ENCODE data around the gene RASSF4.

The RASSF4 gene

DNA sequence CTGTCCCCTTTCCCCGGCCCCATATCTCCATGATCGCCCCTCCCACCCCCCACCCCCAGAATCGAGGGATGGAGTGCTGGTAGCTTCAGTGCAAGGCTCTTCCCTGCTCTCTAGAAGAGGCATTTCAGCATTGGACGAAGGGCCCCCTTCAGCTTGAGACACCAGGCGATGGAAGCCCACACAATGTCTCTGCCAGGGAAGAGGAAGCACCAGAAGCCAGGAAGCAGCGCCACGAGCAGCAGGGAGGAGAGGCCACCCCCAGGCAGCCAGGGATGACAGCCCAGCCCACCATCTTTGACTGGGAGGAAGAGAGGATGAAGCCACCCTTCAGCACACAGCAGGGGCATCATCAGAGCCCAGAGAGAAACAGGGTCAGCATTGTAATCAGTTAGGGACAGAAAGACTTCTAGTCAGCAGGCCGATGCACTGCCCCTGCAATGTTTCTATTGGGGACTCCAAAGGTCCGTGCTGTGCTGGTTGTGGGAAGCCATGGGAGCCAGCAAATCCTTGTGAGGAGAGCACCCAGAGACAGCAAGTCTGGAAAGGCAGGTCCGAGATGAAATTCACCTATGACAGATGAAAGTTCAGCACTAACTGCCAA lies 32.8 kb upstream of the RASSF4 start:
- no peak overlapping the region for H3K4me3 ChIP-seq (replicated peaks; ENCODE audit: insufficient read depth, low read length)
- TF ChIP-seq CTCF (IDR thresholded peaks at IDR 0.05; ENCODE audit: insufficient read depth, low read length) (no peak), SPI1 (IDR thresholded peaks at IDR 0.05; ENCODE audit: borderline replicate concordance, low read depth) (no peak), REST (IDR thresholded peaks at IDR 0.05; ENCODE audit: insufficient replicate concordance, low read depth) (no peak)
- peak overlapping the region; percentile 10 for H3K27ac ChIP-seq (replicated peaks)
- no peak for DNase-seq (ENCODE audit: low read depth in 1 of 2, low spot score in 1 of 2)
- no peaks in the 10 kb centered on the region for H3K27me3 ChIP-seq (ENCODE audit: insufficient read depth, poor library complexity, severe bottlenecking)

GRCh38 chr10:44927352-44927751 lies 32.2 kb upstream of the RASSF4 start:
- H3K4me3 ChIP-seq (replicated peaks; ENCODE audit: insufficient read depth, low read length) = no peak overlapping the region
- peak in 1 of 2 experiments; percentile 54 for DNase-seq (ENCODE audit: low read depth in 1 of 2, low spot score in 1 of 2)
- H3K27ac ChIP-seq (replicated peaks) = peak overlapping the region; percentile 7; the same call in 1 of the 2 replicates
- no peaks in the 10 kb centered on the region for H3K27me3 ChIP-seq (ENCODE audit: insufficient read depth, poor library complexity, severe bottlenecking)
- TF ChIP-seq REST (IDR thresholded peaks at IDR 0.05; ENCODE audit: insufficient replicate concordance, low read depth) (peak; percentile 33), POLR2AphosphoS5 (IDR thresholded peaks at IDR 0.05; ENCODE audit: low read depth) (no peak)

- Histone ChIP-seq H3K27me3 (ENCODE audit: insufficient read depth, poor library complexity, severe bottlenecking) (no peaks in the 10 kb centered on the region), H3K4me3 (replicated peaks; ENCODE audit: insufficient read depth, low read length) (no peak overlapping the region), H3K27ac (replicated peaks) (no peak overlapping the region)
- TF ChIP-seq GABPA (IDR thresholded peaks at IDR 0.05; ENCODE audit: low read depth) (no peak), CTCF (IDR thresholded peaks at IDR 0.05; ENCODE audit: insufficient read depth, low read length) (no peak), SPI1 (IDR thresholded peaks at IDR 0.05; ENCODE audit: borderline replicate concordance, low read depth) (no peak), REST (IDR thresholded peaks at IDR 0.05; ENCODE audit: insufficient replicate concordance, low read depth) (no peak), POLR2AphosphoS5 (IDR thresholded peaks at IDR 0.05; ENCODE audit: low read depth) (no peak)
- no peak for DNase-seq (ENCODE audit: low read depth in 1 of 2, low spot score in 1 of 2)
These were observed 31.1 kb upstream of the RASSF4 start for GRCh38 chr10:44928462-44928861.
